Sciatic nerve (tissue), 2 donors: ENCODE results near the gene SLC4A7. TPM values are rescaled to one million over a fixed set of nuclear protein-coding genes. Genes with fewer than 3 reads are reported as not detected.
"Not testable (repeated sequence)": the region's sequence is repeated elsewhere in the genome, so short reads cannot be mapped to it uniquely, and the experiment has no call there.

Experiments used
- ATAC-seq: fragments of 200-7000 bp; cut with Tn5 transposase; one replicate; pipeline ENCODE4 v1.9.1; 2020; ENCODE audit warnings: mild to moderate bottlenecking, moderate library complexity
- DNase-seq: peaks from one replicate; pipeline ENCODE4 v3.0.0-alpha.2; 2020; ENCODE audit warnings: low spot score
- intact Hi-C: fragments of 100-400 bp; cut with DNase I; formaldehyde crosslinking; loops from one replicate; pipeline ENCODE4 v1.14.2; 2022
- total RNA-seq: library from RNA; stranded (reverse); fragmentation: NEBNext Ultra II Directional; extraction: Animal tissue kit (Norgen Biotek cat#: 25700); gene quantifications from one replicate; pipeline ENCODE4 v1.2.1, GENCODE V29; 2021
- donor health status: DM: no; HTN: no; CAD: no.
- donor health status: DM: no; HTN: no; CAD: no.

The SLC4A7 gene
- total RNA-seq: 52.2 TPM

GRCh38 chr3:27484015-27484844 lies at the start of gene SLC4A7:
Gene SLC4A7, minus strand, starts transcription at chr3:27484384. Its CDS starts 258 bp downstream, at chr3:27484126.
- intact Hi-C loops: no loop called here

GRCh38 chr3:27533261-27533607 lies 49.0 kb upstream of the SLC4A7 start:
- intact Hi-C loops: no loop called here
- DNase-seq (no peak), ATAC-seq (peak; percentile 58)

More at GRCh38 chr3:27484015-27484844, at the start of gene SLC4A7:
- ATAC-seq (peak; percentile 98), DNase-seq (peak; percentile 99)

GRCh38 chr3:27532426-27533260 lies 48.5 kb upstream of the SLC4A7 start:
- DNase-seq (no peak), ATAC-seq (no peak)
- intact Hi-C loops: no loop called here

GRCh38 chr3:27531193-27531751 lies 47.1 kb upstream of the SLC4A7 start:
- DNase-seq, ATAC-seq, intact Hi-C loops: not testable (repeated sequence)

GRCh38 chr3:27528791-27529190 lies 44.6 kb upstream of the SLC4A7 start:
- intact Hi-C loops: no loop called here
- no peak for ATAC-seq

GRCh38 chr3:27526614-27527315 lies 42.6 kb upstream of the SLC4A7 start:
- ATAC-seq (no peak), DNase-seq (no peak)
- intact Hi-C loops: no loop called here

More at GRCh38 chr3:27528791-27529190, 44.6 kb upstream of the SLC4A7 start:
- no peak for DNase-seq

GRCh38 chr3:27521872-27522265 lies 37.7 kb upstream of the SLC4A7 start:
- intact Hi-C loops: no loop called here
- peak; percentile 40 for ATAC-seq
- DNase-seq: no peak

GRCh38 chr3:27521179-27521871 lies 37.1 kb upstream of the SLC4A7 start:
- intact Hi-C loops: no loop called here
- DNase-seq: no peak
- peak; percentile 87 for ATAC-seq

- ATAC-seq (no peak), DNase-seq (no peak)
- intact Hi-C loops: no loop called here
Observed at GRCh38 chr3:27511724-27512422, 27.7 kb upstream of the SLC4A7 start.

GRCh38 chr3:27509376-27509775 lies 25.2 kb upstream of the SLC4A7 start:
- intact Hi-C loops: no loop called here
- no peak for ATAC-seq

GRCh38 chr3:27508424-27508823 lies 24.2 kb upstream of the SLC4A7 start:
- intact Hi-C loops: no loop called here

More at GRCh38 chr3:27509376-27509775, 25.2 kb upstream of the SLC4A7 start:
- DNase-seq: no peak

GRCh38 chr3:27507515-27508266 lies 23.5 kb upstream of the SLC4A7 start:
- intact Hi-C loops: no loop called here
- no peak for ATAC-seq
- DNase-seq: no peak

More at GRCh38 chr3:27508424-27508823, 24.2 kb upstream of the SLC4A7 start:
- no peak for DNase-seq
- ATAC-seq: no peak

GRCh38 chr3:27507111-27507510 lies 22.9 kb upstream of the SLC4A7 start:
- intact Hi-C loops: no loop called here
- ATAC-seq (no peak), DNase-seq (no peak)

GRCh38 chr3:27504749-27505148 lies 20.6 kb upstream of the SLC4A7 start:
- ATAC-seq: no peak
- intact Hi-C loops: no loop called here

GRCh38 chr3:27503526-27503925 lies 19.3 kb upstream of the SLC4A7 start:
- DNase-seq (no peak), ATAC-seq (peak; percentile 84)
- intact Hi-C loops: no loop called here

More at GRCh38 chr3:27504749-27505148, 20.6 kb upstream of the SLC4A7 start:
- DNase-seq: no peak

- intact Hi-C loops: no loop called here
- ATAC-seq: no peak
Observed at GRCh38 chr3:27501759-27502158, 17.6 kb upstream of the SLC4A7 start.

GRCh38 chr3:27500986-27501385 lies 16.8 kb upstream of the SLC4A7 start:
- DNase-seq (no peak), ATAC-seq (no peak)
- intact Hi-C loops: no loop called here

More at GRCh38 chr3:27501759-27502158, 17.6 kb upstream of the SLC4A7 start:
- DNase-seq: no peak
